ENCODE results near the gene MIPEP.

GRCh38 chr13:23928985-23929384 lies 39.8 kb upstream of the MIPEP start:
- TF ChIP-seq CTCF (IDR thresholded peaks at IDR 0.05 in 2 of 3, conservative IDR thresholded peaks at IDR 0.05 in 1 of 3; ENCODE audit: insufficient read depth in 2 of 3, low read depth in 1 of 3, low read length in 3 of 3) (no peak), EP300 (IDR thresholded peaks at IDR 0.05; ENCODE audit: low read length) (no peak), CBX1 (IDR thresholded peaks at IDR 0.05; ENCODE audit: low read depth) (no peak), MYBL2 (IDR thresholded peaks at IDR 0.05; ENCODE audit: low read depth) (no peak), MYBL2 (CRISPR knock-in tag; IDR thresholded peaks at IDR 0.05; ENCODE audit: borderline replicate concordance) (no peak), ESRRB (CRISPR knock-in tag; IDR thresholded peaks at IDR 0.05; ENCODE audit: borderline replicate concordance) (no peak), RFX7 (CRISPR knock-in tag; IDR thresholded peaks at IDR 0.05) (no peak), LEF1 (IDR thresholded peaks at IDR 0.05) (no peak), FOXP1 (CRISPR knock-in tag; IDR thresholded peaks at IDR 0.05) (no peak), TRIM28 (IDR thresholded peaks at IDR 0.05) (no peak), SMARCA4 (IDR thresholded peaks at IDR 0.05) (no peak), ATF7 (IDR thresholded peaks at IDR 0.05) (no peak), CHD4 (IDR thresholded peaks at IDR 0.05; ENCODE audit: insufficient read depth, insufficient replicate concordance, low read depth, low read length, poor library complexity, severe bottlenecking) (no peak), SMC3 (conservative IDR thresholded peaks at IDR 0.05; ENCODE audit: insufficient read depth, low read depth, low read length) (no peak)
- TF ChIP-seq, protein P1, sequence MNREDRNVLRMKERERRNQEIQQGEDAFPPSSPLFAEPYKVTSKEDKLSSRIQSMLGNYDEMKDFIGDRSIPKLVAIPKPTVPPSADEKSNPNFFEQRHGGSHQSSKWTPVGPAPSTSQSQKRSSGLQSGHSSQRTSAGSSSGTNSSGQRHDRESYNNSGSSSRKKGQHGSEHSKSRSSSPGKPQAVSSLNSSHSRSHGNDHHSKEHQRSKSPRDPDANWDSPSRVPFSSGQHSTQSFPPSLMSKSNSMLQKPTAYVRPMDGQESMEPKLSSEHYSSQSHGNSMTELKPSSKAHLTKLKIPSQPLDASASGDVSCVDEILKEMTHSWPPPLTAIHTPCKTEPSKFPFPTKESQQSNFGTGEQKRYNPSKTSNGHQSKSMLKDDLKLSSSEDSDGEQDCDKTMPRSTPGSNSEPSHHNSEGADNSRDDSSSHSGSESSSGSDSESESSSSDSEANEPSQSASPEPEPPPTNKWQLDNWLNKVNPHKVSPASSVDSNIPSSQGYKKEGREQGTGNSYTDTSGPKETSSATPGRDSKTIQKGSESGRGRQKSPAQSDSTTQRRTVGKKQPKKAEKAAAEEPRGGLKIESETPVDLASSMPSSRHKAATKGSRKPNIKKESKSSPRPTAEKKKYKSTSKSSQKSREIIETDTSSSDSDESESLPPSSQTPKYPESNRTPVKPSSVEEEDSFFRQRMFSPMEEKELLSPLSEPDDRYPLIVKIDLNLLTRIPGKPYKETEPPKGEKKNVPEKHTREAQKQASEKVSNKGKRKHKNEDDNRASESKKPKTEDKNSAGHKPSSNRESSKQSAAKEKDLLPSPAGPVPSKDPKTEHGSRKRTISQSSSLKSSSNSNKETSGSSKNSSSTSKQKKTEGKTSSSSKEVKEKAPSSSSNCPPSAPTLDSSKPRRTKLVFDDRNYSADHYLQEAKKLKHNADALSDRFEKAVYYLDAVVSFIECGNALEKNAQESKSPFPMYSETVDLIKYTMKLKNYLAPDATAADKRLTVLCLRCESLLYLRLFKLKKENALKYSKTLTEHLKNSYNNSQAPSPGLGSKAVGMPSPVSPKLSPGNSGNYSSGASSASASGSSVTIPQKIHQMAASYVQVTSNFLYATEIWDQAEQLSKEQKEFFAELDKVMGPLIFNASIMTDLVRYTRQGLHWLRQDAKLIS (CRISPR knock-in tag; IDR thresholded peaks at IDR 0.05): no peak

Data from K562 (cell line).